ENCODE measurements around the gene SLC6A17.

GRCh38 chr1:110205156-110205555 is 54.9 kb downstream of the SLC6A17 start:
- TF ChIP-seq POLR2AphosphoS5 (IDR thresholded peaks at IDR 0.05; ENCODE audit: low read depth, low read length) (no peak), POLR2A (IDR thresholded peaks at IDR 0.05; ENCODE audit: low read depth, low read length) (no peak), POU2F2 (IDR thresholded peaks at IDR 0.05; ENCODE audit: low read depth, low read length) (no peak)

Measured in GM12891 (cell line).